HG02973 (cell line): ENCODE data around the gene YY2.
"Not testable (repeated sequence)": the region's sequence is repeated elsewhere in the genome, so short reads cannot be mapped to it uniquely, and the experiment has no call there.

Experiments used
- ATAC-seq: cut with Tn5 transposase; IDR thresholded peaks from one replicate; pipeline ENCODE4 v1.9.1; 2021; ENCODE audit warnings: moderate library complexity; ENCODE audit not compliant: unreplicated experiment

Gene YY2

DNA sequence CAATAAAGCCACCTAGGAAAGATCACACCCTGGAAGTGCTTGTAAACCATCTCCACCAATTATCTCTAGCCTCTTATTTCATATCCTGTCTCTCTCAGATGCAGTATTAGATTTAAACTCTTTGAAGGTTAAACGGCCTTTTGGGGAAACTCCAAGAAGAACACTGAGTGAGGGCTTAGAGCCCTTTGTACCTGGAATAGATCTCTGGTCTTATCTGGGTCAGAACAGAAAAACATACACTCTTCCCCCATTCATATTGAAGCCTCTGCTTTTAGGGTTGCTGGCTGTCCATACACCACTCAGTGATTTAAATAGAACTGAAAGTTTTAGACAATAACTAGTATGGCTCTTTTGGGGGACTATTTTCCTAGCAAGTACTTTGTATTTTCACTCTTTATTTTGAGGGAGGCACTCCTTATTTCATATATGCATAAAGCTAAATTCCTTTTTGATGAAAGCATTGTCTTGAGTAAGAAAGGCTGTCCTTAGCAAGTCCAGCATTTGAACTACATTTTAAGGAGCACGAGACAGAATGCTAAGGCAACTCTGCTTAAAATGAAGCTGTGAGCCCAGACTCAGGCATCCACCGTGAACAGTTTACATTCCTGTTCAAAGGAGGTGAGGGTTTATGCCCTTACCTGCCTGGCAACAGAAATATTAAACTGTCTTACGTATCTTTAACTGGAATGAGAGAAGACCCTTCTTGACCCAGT, 17.4 kb downstream of the YY2 start:
- ATAC-seq: no peak

- ATAC-seq: not testable (repeated sequence)
These were observed 18.4 kb downstream of the YY2 start for GRCh38 chrX:21874182-21874581.

DNA sequence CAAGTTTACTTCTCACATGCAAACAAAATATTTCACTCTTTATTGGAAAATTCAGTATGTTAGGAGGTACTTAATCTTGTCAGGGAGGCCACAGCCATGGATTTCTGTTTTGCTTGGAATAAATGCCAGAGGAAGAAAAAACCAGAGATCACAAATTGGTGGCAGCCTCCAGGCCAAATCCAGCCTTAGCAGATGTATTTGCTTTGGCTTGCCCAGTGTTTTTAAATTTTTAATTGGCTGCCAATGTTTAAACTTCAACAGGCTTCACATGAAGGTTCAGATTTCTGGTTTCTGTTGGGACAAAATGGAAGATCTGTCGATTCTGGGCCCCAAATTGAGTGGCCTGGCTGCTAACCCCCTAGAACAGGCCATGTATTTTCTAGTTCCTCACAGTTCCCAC, 19.2 kb downstream of the YY2 start:
- no peak for ATAC-seq

GRCh38 chrX:21881881-21882574, 26.2 kb downstream of the YY2 start:
- ATAC-seq: no peak

GRCh38 chrX:21883258-21883657, 27.5 kb downstream of the YY2 start:
- ATAC-seq: no peak

DNA sequence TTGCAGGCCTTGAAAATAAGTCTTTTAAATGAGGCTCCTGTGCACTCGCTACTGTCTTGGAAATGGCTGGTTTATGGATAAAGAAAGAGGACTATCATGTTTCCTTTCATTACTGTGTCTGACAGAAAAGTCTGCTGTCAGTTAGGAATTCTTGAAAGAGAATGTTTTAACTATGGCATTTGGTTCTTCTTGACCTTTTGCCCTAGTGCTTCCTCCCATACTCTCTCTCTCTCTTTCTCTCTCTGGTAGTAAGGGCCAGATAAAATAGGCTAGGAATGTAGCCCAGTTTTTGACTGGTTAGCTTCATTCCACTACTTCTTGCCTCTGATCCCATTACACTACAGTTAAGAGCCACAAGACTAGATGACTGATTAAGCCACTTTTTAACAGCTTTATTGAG, 29.8 kb downstream of the YY2 start:
- ATAC-seq: no peak

- no peak for ATAC-seq
These were observed 49.5 kb downstream of the YY2 start for GRCh38 chrX:21905313-21905712.

GRCh38 chrX:21905953-21906352, 50.2 kb downstream of the YY2 start:
- ATAC-seq: no peak

GRCh38 chrX:21907260-21907659, 51.5 kb downstream of the YY2 start:
- no peak for ATAC-seq
